ENCODE data around the gene EPHB2.

EPHB2 gene

GRCh38 chr1:22804969-22805671, 94.5 kb downstream of the EPHB2 start:
- no peak for DNase-seq

DNA sequence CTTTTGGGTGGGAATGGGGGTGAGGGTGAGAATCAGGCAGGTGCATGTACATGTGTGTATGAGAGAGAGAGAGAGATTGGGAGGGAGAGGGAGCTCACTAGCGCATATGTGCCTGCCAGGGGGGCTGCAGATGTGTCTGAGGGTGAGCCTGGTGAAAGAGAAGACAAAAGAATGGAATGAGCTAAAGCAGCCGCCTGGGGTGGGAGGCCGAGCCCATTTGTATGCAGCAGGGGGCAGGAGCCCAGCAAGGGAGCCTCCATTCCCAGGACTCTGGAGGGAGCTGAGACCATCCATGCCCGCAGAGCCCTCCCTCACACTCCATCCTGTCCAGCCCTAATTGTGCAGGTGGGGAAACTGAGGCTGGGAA, 95.0 kb downstream of the EPHB2 start:
- DNase-seq, result peak; percentile 65

GRCh38 chr1:22806584-22806983, 95.9 kb downstream of the EPHB2 start:
- DNase-seq, result peak; percentile 86

DNA sequence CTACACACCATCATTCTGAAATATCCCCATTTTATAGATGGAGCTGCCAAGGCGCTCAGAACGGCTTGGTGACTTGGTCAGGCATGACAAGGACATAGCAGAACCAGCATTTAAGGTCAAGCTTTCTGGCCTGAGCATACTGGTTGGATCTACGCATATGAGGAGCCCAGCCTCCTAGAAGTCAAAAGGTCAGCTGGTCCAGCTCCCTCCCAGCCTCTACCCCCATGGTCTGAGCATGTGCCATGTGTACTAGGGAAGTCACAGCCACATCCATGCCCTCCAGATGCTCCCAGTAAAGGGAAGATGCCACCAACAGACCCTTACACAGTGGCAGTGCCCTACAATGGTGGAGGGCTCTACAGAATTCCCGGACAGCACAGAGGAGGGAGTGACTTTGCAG, 96.7 kb downstream of the EPHB2 start:
- no peak for DNase-seq

DNA sequence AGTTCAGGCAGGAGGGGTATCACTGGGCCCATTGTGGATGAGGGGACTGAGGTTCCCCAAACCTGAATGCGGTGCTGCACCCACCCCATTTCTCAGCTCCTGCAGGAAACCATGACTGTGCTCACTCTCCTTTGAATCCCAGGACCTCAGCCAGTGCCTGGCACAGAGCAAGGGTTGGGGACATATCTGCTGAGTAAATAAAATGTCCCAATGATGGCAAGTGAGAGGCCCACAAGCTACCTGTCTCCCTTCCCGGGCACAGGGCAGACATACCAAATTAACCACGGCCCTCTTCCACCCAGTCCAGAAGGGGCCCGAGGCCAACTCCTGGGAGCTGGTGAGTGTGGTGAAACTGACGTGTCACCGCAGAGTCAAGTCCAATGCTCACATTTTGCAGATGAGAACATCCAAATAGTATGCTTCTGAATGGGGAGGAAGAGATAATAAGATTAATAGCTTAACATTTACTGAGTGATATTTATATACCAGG, 97.6 kb downstream of the EPHB2 start:
- DNase-seq, result no peak

GRCh38 chr1:22808676-22809483, 98.2 kb downstream of the EPHB2 start:
- no peak for DNase-seq

DNA sequence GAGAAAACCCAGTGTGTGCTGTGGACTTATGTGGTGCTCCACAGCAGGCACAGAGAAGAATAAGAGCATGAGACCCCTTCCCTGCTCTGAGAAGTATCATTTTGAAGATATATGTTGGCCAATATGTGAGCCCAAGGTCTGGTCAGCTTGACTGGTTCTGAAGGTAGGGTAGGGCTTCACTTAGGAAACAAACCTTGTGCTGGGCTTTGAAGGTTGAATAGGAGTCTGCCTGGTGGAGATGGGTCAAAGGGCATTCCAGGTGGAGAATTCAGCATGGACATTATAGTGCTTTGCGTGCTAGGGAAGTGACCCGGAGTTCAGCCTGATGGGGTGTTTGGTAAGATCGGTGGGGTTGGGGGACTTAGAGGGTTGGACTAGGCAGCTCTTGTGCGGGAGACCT, 99.1 kb downstream of the EPHB2 start:
- no peak for DNase-seq

DNA sequence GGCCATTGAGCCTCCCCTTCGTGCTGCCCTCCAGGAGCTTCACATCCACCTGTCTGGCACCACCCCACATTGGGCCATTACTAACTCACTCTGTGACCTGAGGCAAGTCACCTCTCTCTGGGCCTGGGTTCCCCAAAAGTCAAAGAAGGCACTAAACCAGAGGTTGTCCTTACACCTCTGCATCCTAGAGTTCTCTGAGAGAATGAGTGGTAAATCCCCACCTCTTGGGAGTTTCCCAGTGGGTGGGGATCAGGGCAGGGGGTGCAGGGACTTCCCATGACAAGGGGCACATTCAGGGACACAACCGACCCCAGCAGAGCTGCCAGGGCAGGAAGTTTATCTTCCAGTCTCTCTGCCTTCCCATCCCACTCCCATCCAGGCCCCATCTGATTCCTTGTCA, 99.7 kb downstream of the EPHB2 start:
- DNase-seq, result no peak

DNA sequence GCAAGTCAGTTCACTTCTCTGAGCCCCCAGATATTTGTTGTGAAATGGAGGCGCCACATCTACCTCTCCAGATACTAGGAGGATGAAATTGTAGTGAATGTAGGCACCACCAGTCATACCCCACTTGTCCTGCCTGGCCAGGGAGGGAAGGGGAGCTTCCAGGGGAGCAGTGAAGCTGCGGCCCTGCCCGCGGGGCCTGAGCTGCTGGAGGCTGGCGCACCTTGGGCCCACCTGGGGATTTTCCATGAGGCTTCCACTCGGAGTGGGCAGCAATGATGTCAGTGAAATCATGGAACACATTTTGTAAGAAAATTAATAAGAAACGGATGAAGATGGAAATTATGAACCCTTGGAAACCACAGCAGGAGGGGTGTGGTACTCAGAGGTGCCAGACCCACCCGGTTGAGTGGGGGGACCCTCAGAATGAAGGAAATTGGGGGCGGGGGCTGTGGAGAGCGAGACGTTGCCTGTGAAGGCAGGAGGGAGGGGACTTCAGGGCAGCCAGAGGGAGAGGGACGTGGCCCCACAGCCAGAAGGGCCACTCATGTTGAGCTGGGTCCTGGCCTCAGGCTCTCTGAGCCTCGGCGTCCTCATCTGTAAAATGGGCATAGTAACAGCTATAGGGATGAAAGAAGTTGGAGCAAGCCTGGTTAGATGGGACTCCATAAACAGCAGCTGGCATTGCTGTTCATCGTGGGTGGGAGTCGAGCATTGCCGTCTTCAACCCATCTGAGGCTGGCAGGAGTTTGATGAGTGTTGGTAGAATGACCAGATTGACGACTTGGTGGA, 101.6 kb downstream of the EPHB2 start:
- DNase-seq, result no peak

DNA sequence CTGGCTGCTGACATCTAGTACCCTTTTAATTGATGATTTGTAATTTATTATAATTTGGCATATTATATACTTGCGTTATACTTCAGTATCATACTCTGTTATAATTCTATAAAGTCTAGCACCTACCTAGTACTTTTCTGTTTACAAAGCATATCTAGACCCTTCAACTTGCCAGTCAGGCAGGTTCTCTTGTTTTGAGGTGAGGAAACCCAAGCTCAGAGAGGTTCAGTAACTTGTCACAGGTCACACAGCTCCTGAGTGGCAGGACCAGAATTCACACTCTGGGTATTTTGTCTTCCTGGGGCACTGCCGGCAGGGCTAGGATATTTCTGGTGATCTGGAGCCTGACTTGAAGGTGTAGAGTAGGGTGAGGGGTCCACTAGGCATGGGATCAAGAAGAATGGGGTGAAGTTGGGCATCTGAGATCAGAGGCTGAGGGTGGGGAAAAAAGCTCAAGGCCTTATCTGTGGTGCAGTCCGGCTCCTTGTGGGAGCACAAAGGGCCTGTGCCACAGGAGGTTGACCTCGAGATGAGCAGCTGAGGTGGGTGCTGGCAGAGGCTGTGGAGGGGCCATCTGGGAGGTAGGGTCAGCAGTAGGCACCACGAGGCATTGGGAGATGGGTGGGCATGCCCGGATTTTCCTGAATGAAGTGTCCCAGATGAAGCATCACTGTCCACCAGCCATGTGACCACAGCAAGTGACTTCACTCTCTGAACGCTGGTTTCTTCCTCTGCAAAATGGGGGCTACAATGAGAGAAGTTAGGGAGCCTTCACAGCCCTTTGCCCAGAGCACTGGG, 102.6 kb downstream of the EPHB2 start:
- no peak for DNase-seq

- DNase-seq, result no peak
Measured at GRCh38 chr1:22814176-22815042, 103.8 kb downstream of the EPHB2 start.

DNA sequence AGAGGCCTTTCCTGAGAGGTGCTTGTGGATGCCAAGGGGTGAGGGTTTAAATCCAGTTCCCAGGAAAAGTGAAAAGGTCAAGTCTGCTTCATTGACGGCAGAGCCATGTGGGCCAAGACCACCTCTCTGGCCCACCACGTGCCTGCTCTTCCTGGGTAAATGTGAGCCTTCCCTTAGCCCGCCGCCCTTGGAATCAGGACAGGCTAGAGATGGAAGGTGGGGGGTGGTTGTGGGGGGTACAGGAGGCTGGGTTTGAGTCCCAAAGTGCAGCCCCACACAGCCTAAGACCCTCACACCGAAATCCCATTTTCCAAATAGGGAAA, 104.4 kb downstream of the EPHB2 start:
- no peak for DNase-seq

GRCh38 chr1:22815421-22816066, 104.9 kb downstream of the EPHB2 start:
- no peak for DNase-seq

GRCh38 chr1:22816067-22816775, 105.6 kb downstream of the EPHB2 start:
- no peak for DNase-seq

DNA sequence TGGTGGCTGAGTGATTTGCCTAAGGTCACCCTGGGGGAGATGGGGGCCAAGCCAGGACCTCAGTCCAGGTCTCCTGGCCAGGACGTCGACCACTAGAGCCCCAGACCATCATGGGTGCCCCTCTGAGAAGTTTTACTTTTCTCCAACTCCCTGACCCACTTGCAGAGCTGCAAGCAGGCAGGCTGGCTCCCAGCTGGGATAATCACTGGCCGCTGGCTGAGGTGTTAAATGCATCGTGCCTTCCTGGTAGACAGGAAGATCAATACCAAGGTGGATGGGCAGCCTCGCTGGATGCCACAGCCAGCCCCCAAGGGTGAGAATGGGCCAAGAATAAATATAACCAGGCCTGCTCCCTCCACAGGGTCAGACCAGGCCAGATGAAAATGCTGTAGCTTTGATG, 106.2 kb downstream of the EPHB2 start:
- no peak for DNase-seq

- DNase-seq, result no peak
Measured at GRCh38 chr1:22817462-22817861, 106.8 kb downstream of the EPHB2 start.

DNA sequence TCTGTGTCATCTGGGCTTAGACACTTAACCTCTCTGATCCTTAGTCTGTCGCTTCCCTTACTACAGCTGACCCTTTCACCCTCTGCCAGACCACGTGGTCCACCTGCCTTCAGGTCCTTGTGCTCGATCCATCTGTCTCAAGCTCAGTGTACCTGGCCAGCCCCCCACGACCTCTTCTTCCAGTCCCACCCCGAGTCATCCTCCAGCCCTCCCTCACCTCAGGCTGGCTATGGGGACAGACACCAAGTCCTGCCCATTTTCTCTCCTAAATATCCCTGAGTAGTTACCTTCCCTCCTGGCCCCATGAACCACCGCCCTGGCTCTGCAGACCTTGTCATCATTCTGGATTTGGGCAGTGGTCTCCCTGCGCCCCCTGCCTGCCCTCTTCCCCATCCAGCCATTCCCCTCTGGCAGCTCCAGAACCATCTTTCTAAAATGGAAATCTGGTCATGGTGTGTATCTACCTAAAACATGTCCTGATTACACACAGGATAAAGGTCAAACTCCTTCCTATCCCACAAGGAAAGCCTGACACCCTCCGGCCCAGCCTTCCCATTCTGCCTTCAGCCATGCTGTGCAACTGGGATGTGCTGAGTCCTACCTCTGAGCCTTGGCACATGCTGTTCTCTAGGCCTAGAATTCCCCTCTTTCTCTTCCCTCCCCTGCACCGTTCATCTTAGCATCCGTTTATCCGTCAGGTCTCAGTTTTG, 107.6 kb downstream of the EPHB2 start:
- DNase-seq, result no peak

GRCh38 chr1:22819361-22819760, 108.7 kb downstream of the EPHB2 start:
- DNase-seq, result peak; percentile 50

DNA sequence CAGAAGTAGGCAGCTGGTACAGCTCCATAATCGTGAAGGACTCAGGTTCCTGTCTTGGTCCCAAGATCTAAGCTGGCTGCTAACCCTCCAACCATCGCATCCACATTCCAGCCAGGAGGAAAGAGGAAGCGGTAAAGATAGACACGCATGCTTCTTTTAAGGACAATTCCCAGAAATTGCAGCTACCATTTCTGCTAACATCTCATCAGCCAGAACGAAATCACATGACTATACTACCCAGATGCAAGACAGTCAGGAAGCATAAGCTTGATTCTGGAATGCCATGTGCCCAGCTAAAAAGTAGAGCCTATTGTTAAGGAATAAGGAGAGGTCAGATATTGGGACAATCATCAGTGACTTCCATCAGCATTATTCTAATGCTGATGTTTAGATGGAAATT, 110.4 kb downstream of the EPHB2 start:
- no peak for DNase-seq

DNA sequence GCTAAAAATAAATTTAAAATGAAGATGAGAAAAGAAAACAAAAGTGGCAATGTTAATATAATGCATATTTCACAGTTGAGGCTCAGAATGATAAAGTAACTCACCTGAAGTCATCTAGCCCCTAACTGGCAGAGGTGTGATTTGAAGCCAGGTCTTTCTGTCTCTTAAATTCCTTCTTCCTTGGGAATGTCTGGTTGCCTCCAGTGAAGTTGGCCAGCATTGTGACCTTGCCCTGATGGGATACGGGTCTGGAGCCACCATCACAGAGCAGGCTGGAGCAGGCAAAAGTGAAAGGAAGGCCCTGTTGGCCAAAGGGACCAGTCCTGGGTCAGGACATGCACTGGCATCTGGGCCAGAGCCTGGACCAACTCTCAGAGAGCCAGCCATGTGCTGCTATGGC, 111.7 kb downstream of the EPHB2 start:
- DNase-seq, result no peak
